Hepatocyte (in vitro differentiated cells): ENCODE measurements around the gene MTA1. TPM values are rescaled to one million over a fixed set of nuclear protein-coding genes. Genes with fewer than 3 reads are reported as not detected.

Experiments
- DNase-seq: peaks from one replicate; pipeline ENCODE4 v3.0.0-alpha.2; 2016; ENCODE audit warnings: low spot score
- H2AFZ ChIP-seq: fragments of 200-600 bp; sonication (generic); 2 replicates; pipeline ENCODE4 v1.6.0; 2016; ENCODE audit warnings: antibody characterized with exemption, mild to moderate bottlenecking
- H3K27ac ChIP-seq: fragments of 200-600 bp; sonication (generic); 2 replicates; pipeline ENCODE4 v1.5.1; 2016; ENCODE audit warnings: mild to moderate bottlenecking
- H3K27me3 ChIP-seq: fragments of 200-600 bp; sonication (generic); 2 replicates; pipeline ENCODE4 v1.6.1; 2016
- H3K36me3 ChIP-seq: fragments of 200-600 bp; sonication (generic); replicated peaks from 2 replicates; pipeline ENCODE4 v1.5.1; 2016; ENCODE audit warnings: low read depth; ENCODE audit not compliant: insufficient read depth
- H3K4me1 ChIP-seq: fragments of 200-600 bp; sonication (generic); 2 replicates; pipeline ENCODE4 v1.5.1; 2016; ENCODE audit warnings: mild to moderate bottlenecking, moderate library complexity; ENCODE audit not compliant: insufficient read depth
- H3K4me2 ChIP-seq: fragments of 200-600 bp; sonication (generic); 2 replicates; pipeline ENCODE4 v1.6.0; 2016
- H3K4me3 ChIP-seq: fragments of 200-600 bp; sonication (generic); 2 replicates; pipeline ENCODE4 v1.5.1; 2016; ENCODE audit warnings: mild to moderate bottlenecking
- H3K79me2 ChIP-seq: fragments of 200-600 bp; sonication (generic); 2 replicates; pipeline ENCODE4 v1.6.0; 2017; ENCODE audit warnings: mild to moderate bottlenecking
- H3K9me2 ChIP-seq: fragments of 200-600 bp; sonication (generic); replicated peaks from 2 replicates; pipeline ENCODE4 v1.6.0; 2017; ENCODE audit warnings: mild to moderate bottlenecking; ENCODE audit not compliant: insufficient read depth
- H3K9me3 ChIP-seq: fragments of 200-600 bp; sonication (generic); 2 replicates; pipeline ENCODE4 v1.5.1; 2016; ENCODE audit warnings: low read depth, mild to moderate bottlenecking
- H4K20me1 ChIP-seq: fragments of 200-600 bp; sonication (generic); 2 replicates; pipeline ENCODE4 v1.6.0; 2016; ENCODE audit warnings: mild to moderate bottlenecking; ENCODE audit not compliant: insufficient read depth, poor library complexity, severe bottlenecking
- EZH2 ChIP-seq: fragments of 200-600 bp; sonication (generic); IDR thresholded peaks from 2 replicates; pipeline ENCODE4 v1.6.1; 2016; ENCODE audit warnings: antibody characterized with exemption, mild to moderate bottlenecking, borderline replicate concordance
- EZH2phosphoT487 ChIP-seq: fragments of 200-600 bp; sonication (generic); IDR thresholded peaks from one replicate; pipeline ENCODE4 v1.6.1; 2018; ENCODE audit warnings: antibody characterized with exemption, mild to moderate bottlenecking, low read depth, moderate library complexity; ENCODE audit not compliant: unreplicated experiment, severe bottlenecking
- WGBS: methylation state at CpG from one replicate; pipeline ENCODE4 v1.1.6; 2016; ENCODE audit warnings: low lambda C conversion rate; ENCODE audit errors: missing lambda C conversion rate; 5-methylcytosine and 5-hydroxymethylcytosine counted together
- polyA plus RNA-seq: library from polyadenylated mRNA; unstranded; fragments of >200 nt; fragmentation: Nextera tagmentation; extraction: Ambion mirVana; gene quantifications from 2 replicates; pipeline ENCODE4 v1.2.1, GENCODE V29; 2016
- total RNA-seq: library from RNA; depleted of rRNA; stranded (reverse); fragments of >200 nt; gene quantifications from 2 replicates; pipeline ENCODE4 v1.2.3, GENCODE V29; 2014
- TF ChIP-seq, protein P1 (sequence below): fragments of 200-600 bp; sonication (generic); IDR thresholded peaks from 2 replicates; pipeline ENCODE4 v1.5.1; 2016; ENCODE audit warnings: antibody characterized with exemption, mild to moderate bottlenecking; ENCODE audit not compliant: poor library complexity

The MTA1 gene
- total and polyA plus RNA-seq, 2 experiments from 2014 or later, result 48.1 to 52.7 TPM

DNA sequence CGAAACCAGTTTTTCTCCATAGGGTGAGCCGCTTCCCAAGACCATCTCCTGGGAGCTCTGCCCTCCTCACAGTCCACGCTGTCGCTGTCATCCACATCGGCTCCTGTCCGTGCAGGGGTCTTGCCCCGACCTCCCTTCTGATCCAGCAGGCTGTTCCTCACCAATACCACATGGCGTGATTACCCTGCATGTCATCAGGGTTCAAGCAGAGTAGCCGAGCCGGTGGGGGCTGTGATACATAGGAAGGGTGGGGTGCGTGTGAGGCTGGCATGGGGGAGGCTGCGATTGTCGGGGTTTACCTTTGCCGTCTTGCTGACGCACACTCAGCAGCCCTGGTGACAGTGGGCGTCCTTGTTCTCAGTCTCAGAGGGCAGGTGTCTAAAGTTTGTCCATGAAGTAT lies 88.4 kb downstream of the MTA1 start:
- no peaks in the 10 kb centered on the region for H3K36me3 ChIP-seq
- H3K79me2 ChIP-seq, result no peaks in the 10 kb centered on the region
- H3K27me3 ChIP-seq, result no peaks in the 10 kb centered on the region
- H4K20me1 ChIP-seq, result no peaks in the 10 kb centered on the region
- H3K4me3 ChIP-seq, result no peak overlapping the region
- DNase-seq, result no peak
- TF ChIP-seq EZH2, result no peak
- no peak for TF ChIP-seq EZH2phosphoT487
- TF ChIP-seq, protein P1, sequence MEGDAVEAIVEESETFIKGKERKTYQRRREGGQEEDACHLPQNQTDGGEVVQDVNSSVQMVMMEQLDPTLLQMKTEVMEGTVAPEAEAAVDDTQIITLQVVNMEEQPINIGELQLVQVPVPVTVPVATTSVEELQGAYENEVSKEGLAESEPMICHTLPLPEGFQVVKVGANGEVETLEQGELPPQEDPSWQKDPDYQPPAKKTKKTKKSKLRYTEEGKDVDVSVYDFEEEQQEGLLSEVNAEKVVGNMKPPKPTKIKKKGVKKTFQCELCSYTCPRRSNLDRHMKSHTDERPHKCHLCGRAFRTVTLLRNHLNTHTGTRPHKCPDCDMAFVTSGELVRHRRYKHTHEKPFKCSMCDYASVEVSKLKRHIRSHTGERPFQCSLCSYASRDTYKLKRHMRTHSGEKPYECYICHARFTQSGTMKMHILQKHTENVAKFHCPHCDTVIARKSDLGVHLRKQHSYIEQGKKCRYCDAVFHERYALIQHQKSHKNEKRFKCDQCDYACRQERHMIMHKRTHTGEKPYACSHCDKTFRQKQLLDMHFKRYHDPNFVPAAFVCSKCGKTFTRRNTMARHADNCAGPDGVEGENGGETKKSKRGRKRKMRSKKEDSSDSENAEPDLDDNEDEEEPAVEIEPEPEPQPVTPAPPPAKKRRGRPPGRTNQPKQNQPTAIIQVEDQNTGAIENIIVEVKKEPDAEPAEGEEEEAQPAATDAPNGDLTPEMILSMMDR, result no peak
- 84% methylated on average over 16 of the region's 16 CpGs for WGBS
- no peaks in the 10 kb centered on the region for H3K4me1 ChIP-seq
- no peak overlapping the region for H3K27ac ChIP-seq
- no peaks in the 10 kb centered on the region for H3K9me3 ChIP-seq
- H3K9me2 ChIP-seq, result no peaks in the 10 kb centered on the region
- H2AFZ ChIP-seq, result no peak overlapping the region
- no peak overlapping the region for H3K4me2 ChIP-seq

DNA sequence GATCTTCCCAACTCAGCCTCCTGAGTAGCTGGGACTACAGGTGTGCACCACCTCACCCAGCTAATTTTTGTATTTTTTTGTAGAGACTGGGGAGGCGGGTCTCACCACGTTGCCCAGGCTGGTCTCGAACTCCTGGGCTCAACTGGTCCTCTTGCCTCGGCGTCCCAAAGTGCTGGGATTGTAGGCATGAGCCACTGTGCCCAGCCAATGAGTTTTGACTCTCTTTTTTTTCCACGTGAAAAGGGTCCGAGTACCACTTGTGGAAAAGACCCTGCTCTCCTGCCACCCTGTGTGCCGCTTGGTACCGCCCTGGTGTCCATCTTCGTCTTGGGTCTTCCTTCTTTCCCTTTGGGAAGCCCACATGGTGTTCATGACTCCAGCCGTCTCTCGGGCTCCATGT lies 89.0 kb downstream of the MTA1 start:
- no peaks in the 10 kb centered on the region for H3K4me1 ChIP-seq
- no peaks in the 10 kb centered on the region for H3K36me3 ChIP-seq
- no peaks in the 10 kb centered on the region for H3K27me3 ChIP-seq
- H3K79me2 ChIP-seq, result no peaks in the 10 kb centered on the region
- 82% methylated on average over 12 of the region's 12 CpGs for WGBS
- H3K9me3 ChIP-seq, result no peaks in the 10 kb centered on the region
- no peak for TF ChIP-seq EZH2
- TF ChIP-seq, protein P1, result no peak
- no peak for TF ChIP-seq EZH2phosphoT487
- DNase-seq, result no peak
- no peak overlapping the region for H2AFZ ChIP-seq
- no peaks in the 10 kb centered on the region for H4K20me1 ChIP-seq
- no peaks in the 10 kb centered on the region for H3K9me2 ChIP-seq
- H3K4me2 ChIP-seq, result no peak overlapping the region
- no peak overlapping the region for H3K4me3 ChIP-seq
- no peak overlapping the region for H3K27ac ChIP-seq

DNA sequence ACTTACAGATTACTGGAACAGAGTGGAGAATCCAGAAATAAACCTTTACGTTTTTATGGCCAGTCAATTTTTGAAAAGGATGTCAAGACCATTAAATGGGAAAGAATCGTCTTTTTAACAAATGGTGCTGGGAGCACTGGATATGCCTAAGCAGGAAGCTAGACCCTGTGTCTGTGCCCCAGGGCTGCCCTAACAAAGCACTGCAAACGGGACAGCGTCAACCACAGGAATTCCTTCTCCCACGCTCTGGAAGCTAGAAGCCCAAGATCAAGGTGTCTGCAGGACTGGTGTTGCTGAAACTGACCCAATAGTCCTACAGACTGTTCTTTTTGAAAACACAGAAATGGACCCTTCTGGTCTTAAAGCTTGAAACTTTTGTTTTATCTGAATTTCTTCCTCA lies 97.5 kb downstream of the MTA1 start:
- Histone ChIP-seq H3K4me3 (no peak overlapping the region), H3K36me3 (no peaks in the 10 kb centered on the region), H3K27me3 (no peaks in the 10 kb centered on the region), H3K9me3 (no peaks in the 10 kb centered on the region), H4K20me1 (no peaks in the 10 kb centered on the region), H3K4me2 (no peak overlapping the region), H3K4me1 (no peaks in the 10 kb centered on the region), H2AFZ (no peak overlapping the region), H3K9me2 (no peaks in the 10 kb centered on the region), H3K79me2 (no peaks in the 10 kb centered on the region), H3K27ac (no peak overlapping the region)
- WGBS, result 64% methylated on average over 5 of the region's 5 CpGs
- TF ChIP-seq EZH2phosphoT487 (no peak), EZH2 (no peak)
- TF ChIP-seq, protein P1, result no peak
- DNase-seq, result no peak
